GM21367 (cell line): ENCODE measurements around the gene ARAF.
"Not testable (repeated sequence)": the region's sequence is repeated elsewhere in the genome, so short reads cannot be mapped to it uniquely, and the experiment has no call there.

Source experiments
- ATAC-seq: cut with Tn5 transposase; IDR thresholded peaks from one replicate; pipeline ENCODE4 v1.9.1; 2021; ENCODE audit not compliant: unreplicated experiment

The ARAF gene

DNA sequence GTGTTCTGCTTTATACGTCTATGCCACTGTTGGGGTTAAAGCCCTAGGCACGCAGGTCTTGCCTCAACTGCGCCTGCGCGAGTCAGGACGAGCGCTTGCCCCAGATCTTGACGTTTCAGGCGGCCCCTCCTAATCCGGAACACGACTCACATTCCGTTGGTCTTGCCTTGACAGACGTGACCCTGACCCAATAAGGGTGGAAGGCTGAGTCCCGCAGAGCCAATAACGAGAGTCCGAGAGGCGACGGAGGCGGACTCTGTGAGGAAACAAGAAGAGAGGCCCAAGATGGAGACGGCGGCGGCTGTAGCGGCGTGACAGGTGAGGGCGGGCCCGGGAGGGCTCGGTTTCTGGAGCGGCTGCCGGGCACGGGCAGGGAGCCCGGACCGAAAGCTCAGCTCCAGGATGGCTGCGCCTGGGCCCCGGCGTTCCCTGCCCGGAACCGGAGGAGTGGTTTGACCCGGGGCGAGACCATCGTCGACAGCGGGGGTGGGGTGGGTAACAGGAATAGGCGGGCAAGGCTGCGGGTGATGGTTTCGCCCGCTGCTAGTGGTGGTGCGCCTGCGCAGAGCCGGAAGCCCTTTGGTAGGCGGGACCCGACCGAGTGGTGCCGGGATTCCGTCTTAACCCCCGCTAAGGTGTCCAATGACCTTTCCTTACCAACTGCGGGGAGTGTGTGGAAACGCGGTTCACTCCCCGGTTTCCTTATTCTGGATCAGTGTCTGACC, at the start of gene ARAF:
TSS of gene ARAF (plus strand) at position 272 of the 725 bp plus-strand sequence. CDS start 1,763 bp downstream, outside the sequence.
- peak; percentile 77 for ATAC-seq

DNA sequence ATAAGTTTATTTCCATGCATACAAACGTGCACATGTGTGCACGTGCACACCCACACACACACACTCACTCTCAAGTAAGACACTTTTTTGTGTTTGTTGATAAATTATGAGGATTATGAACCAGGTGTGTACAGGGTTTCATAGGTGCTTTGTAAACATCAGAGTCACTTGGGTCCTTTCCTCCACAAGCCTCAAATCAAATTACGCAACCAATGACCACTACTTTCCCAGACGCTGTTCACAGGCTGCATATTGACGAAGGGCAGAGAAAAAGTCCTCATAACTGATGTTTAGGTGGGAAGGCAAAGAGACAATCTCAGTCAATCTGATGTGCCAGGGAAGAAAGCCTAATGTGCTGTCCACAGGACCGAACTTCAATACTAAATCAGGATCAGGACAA, 48.6 kb upstream of the ARAF start:
- not testable (repeated sequence) for ATAC-seq

DNA sequence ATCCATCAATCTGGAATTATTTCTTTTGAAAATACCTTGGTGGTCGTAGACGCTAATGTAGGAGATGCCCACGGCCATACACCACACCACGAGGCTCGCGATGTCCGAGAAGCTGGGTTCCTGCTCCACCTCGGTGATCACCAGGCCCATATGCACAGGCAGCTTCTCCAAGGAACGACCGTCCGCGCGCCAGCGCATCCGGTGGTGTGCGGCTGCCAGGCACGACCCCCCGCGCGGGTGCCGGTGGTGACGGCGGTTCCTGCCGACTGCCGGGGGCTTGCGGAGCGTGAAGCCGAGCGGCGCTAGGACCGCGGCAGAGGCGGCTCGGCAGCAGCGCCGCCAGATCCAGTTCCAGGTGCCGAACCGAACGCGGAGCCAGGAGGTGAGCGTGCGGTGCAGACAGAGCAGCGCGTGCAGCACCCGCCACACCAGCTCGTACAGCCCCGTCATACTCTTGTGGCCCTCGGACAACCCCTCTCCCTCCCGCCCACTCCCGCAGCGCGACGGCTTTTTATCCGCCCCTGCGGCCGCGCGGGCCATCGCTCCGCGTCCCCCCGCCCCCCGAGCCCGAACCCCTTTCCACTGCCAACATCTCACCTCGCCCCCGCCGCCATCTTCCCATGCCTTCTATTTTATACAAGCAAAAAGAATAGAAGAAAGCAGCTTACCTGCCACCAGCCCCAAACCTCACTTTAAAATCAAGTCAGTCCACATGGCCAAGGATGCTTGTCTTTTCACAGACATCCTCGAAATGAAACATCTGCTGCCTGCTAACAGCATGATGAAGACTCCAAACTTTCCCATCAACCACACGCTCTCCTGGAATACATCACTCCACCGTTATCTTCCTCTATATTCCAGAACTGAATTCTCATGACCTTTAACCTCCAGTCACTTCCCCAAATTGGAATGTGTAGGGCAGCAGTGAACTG, 47.7 kb upstream of the ARAF start:
- not testable (repeated sequence) for ATAC-seq

GRCh38 chrX:47514533-47515235, 46.3 kb upstream of the ARAF start:
- ATAC-seq: no peak

- ATAC-seq: no peak
Observed at GRCh38 chrX:47515941-47516665, 44.9 kb upstream of the ARAF start.

DNA sequence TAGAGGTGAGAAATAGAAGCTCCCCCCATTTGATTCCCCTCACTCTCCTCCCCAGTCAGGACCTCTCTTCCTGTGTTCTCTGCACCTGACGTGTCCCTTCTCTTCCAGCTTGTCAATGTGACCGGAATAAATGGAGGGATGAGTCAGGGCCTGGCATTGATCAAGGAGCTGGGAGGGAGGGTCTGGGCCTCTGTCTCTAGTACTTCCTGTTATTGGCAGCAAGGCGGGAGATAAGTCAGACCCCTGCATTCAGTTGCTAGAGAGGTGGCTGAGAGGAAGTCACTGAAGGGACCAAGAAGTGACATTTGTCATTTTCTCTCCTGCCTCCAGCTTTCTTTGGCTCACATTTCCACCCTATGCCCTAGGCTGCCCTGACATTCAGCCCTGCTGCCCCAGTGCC, 42.9 kb upstream of the ARAF start:
- no peak for ATAC-seq

DNA sequence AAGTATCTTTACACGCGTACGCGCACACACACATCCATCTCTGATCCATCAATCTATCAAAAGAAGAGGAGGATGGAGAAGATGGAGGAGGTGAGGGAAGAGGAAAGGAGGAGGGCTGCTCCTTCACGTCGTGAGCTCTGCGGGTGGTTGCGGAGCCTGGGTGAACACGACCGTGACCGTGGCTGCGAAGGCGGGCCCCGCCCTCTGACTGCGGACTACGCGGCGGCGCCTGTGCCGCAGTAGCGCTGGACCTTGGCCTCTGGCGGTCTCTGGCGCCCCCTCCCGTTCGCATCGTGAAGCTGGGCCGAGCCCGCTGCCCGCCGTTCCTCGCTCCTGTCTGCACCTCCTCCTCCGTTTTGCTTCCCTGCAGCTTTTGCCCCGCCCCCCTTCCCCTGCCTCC, 37.7 kb upstream of the ARAF start:
- ATAC-seq: peak; percentile 80

- no peak for ATAC-seq
Observed at GRCh38 chrX:47523713-47524166, 37.3 kb upstream of the ARAF start.

DNA sequence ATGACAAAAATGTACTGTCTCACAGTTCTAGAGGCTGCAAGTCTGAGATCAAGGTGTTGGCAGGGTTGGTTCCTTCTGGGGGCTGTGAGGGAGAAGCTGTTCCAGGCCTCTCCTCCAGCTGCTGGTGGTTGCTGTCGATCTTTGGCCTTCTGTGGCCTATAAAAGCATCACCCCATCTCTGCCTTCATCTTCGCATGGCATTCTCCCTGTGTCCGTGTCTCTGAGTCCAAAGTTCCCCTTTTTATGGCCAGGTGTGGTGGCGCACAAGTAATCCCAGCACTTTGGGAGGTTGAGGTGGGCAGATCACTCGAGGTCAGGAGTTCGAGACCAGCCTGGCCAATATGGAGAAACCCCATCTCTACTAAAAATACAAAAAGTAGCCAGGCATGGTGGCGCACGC, 31.5 kb upstream of the ARAF start:
- ATAC-seq: no peak

GRCh38 chrX:47530049-47530448, 31.0 kb upstream of the ARAF start:
- ATAC-seq: no peak

- ATAC-seq: no peak
Observed at GRCh38 chrX:47539860-47540259, 21.1 kb upstream of the ARAF start.

GRCh38 chrX:47540754-47541538, 20.1 kb upstream of the ARAF start:
- ATAC-seq: no peak

GRCh38 chrX:47543496-47543895, 17.5 kb upstream of the ARAF start:
- ATAC-seq: no peak

DNA sequence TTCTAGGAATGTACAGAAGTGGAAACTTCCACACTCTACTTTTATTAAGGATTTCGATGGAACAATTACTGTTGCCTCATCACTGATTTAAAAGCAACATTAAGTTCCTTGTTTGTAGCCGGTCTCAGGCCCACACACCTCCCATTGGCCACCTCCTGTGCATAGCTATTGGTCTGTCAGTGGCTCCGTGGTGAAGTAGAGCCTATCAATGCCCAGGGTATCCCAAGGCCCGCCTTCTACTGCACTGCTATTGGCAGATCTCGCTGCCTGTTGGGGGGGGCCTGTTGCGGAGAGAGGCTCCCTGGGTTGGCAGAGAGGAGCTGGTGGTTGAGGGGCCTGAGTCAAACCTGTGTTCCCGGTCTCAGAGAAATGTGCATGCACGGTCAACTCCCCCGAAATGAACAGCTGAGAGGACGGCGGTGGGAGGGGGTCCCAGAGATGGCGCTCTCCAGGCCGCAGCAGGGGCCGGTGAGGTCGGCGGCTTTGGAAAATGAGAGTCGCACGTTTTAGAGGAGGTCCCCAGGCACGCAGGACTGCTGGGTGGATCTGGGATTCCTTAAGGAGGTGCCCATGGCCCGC, 4.9 kb upstream of the ARAF start:
- peak; percentile 79 for ATAC-seq

DNA sequence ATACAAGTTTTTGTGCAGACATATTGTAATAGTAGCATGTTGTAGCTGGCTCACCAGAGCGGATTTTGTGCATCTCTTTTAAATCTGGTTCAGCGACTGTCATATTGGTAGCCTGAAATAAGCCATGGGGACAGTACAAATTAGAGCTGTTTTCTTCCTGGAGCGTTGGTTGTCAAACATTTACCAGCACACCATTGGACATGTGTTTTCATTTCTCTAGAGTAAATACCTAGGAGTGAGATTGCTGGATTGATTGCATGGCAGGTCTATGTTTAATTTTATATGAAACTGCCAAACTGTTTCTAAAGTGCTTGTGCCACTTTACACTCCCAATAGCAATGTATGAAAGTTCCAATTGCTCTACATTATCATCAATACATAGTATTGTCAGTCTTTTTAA, 2.6 kb upstream of the ARAF start:
- ATAC-seq: no peak

GRCh38 chrX:47560179-47560933, 649 bp upstream of the ARAF start:
- no peak for ATAC-seq

- no peak for ATAC-seq
Observed at GRCh38 chrX:47561659-47562151, 700 bp downstream of the ARAF start.

GRCh38 chrX:47562615-47563243, 1.7 kb downstream of the ARAF start:
- no peak for ATAC-seq
